Stomach (tissue), 9 donors: ENCODE results near the gene FSTL4. TPM values are rescaled to one million over a fixed set of nuclear protein-coding genes. Genes with fewer than 3 reads are reported as not detected.

Experiments used
- DNase-seq, 2 donors: peaks; one replicate each; pipeline versions ENCODE4 v3.0.0 to v3.0.0-alpha.2; 2013 to 2019
- H3K27ac ChIP-seq, 5 donors: fragments of 200-600 bp in 4 of 5; sonication (generic) in 4 of 5; one replicate each; pipeline ENCODE4 v1.5.1; 2013 to 2019; ENCODE audit warnings: mild to moderate bottlenecking in 1 of 5, moderate library complexity in 1 of 5
- H3K27me3 ChIP-seq, 3 donors: fragments of 200-600 bp; sonication (generic); one replicate each; pipeline ENCODE4 v1.5.1; 2017 to 2019; ENCODE audit warnings: mixed run types in 1 of 3
- H3K36me3 ChIP-seq, 4 donors: fragments of 200-600 bp; sonication (generic); 1 replicate in 3 of 4; 2 replicates in 1 of 4; pipeline ENCODE4 v1.5.1; 2016 to 2019
- H3K4me1 ChIP-seq, 4 donors: fragments of 200-600 bp; sonication (generic); one replicate each; pipeline ENCODE4 v1.5.1; 2016 to 2019
- H3K4me3 ChIP-seq, 4 donors: fragments of 200-600 bp; sonication (generic) in 3 of 4; one replicate each; pipeline ENCODE4 v1.5.1; 2016 to 2019; ENCODE audit warnings: mild to moderate bottlenecking in 1 of 4
- H3K9me3 ChIP-seq, 4 donors: fragments of 200-600 bp; sonication (generic); one replicate each; pipeline ENCODE4 v1.5.1; 2016 to 2019
- EP300 ChIP-seq: sonication (generic); formaldehyde crosslinking; IDR thresholded peaks from one replicate; pipeline ENCODE4 v1.6.1; 2017; ENCODE audit warnings: antibody characterized with exemption
- POLR2A ChIP-seq, 4 donors: fragments of 450-650 bp; IDR thresholded peaks; one replicate each; pipeline ENCODE4 v1.6.1; 2016; ENCODE audit warnings: antibody characterized with exemption in 4 of 4, control low read depth in 2 of 4, mild to moderate bottlenecking in 1 of 4, moderate library complexity in 1 of 4
- POLR2AphosphoS5 ChIP-seq, 3 donors: sonication (generic); formaldehyde crosslinking; IDR thresholded peaks; one replicate each; pipeline ENCODE4 v1.6.1; 2016; ENCODE audit warnings: antibody characterized with exemption in 3 of 3
- WGBS, 5 donors: extraction: QIAGEN DNeasy Blood & Tissue Kit in 3 of 5; methylation state at CpG; one replicate each; pipeline versions ENCODE4 v1.1.5 to v1.1.7; 2013 to 2018; 5-methylcytosine and 5-hydroxymethylcytosine counted together
- intact Hi-C: fragments of 100-400 bp; cut with DNase I; formaldehyde crosslinking; loops from one replicate; pipeline ENCODE4 v1.15.1; 2023; ENCODE audit warnings: low total_unique reads
- polyA plus RNA-seq, 3 donors: library from polyadenylated mRNA; stranded (reverse); fragments of 200-250 nt; gene quantifications; one replicate each; pipeline ENCODE4 v1.2.3, GENCODE V29; 2013
- total RNA-seq, 5 donors: library from RNA; depleted of rRNA; stranded (reverse); fragments of >200 nt; gene quantifications; one replicate each; pipeline versions ENCODE4 v1.1.0 to v1.2.3, GENCODE V29; 2014 to 2016
- TF ChIP-seq, protein P1 (sequence below), 7 experiments: fragments of 450-650 bp in 4 of 7; fragments of 200-600 bp in 3 of 7; sonication (generic) in 3 of 7; IDR thresholded peaks; one replicate each; pipeline ENCODE4 v1.5.1; 2016 to 2019; ENCODE audit warnings: antibody characterized with exemption in 7 of 7, control low read depth in 2 of 7, mild to moderate bottlenecking in 1 of 7
- donor health status: healthy with polysubstance abuse.
- donor health status: Bipolar disorder and iron deficiency.
- donor health status: healthy.

FSTL4 gene
- total and polyA plus RNA-seq, 8 donors: 0.37 to 0.55 TPM; not detected in 6

GRCh38 chr5:133480866-133481265, 131.5 kb downstream of the FSTL4 start:
- H3K27ac ChIP-seq: no peak overlapping the region
- peaks cover 0 to 6% (median 4%) of the 10 kb centered on the region in 4 donors for H3K4me1 ChIP-seq
- intact Hi-C loops: no loop called here
- 86 to 92% (median 90%) methylated on average over 10 of the region's 10 CpGs for WGBS, 5 donors
- peaks cover 0 to 2% (median 0%) of the 10 kb centered on the region in 3 donors for H3K27me3 ChIP-seq
- H3K4me3 ChIP-seq: no peak overlapping the region
- H3K9me3 ChIP-seq: no peaks in the 10 kb centered on the region
- TF ChIP-seq POLR2A (IDR thresholded peaks at IDR 0.05) (no peak), POLR2AphosphoS5 (IDR thresholded peaks at IDR 0.05) (no peak), EP300 (no peak)
- TF ChIP-seq, protein P1, sequence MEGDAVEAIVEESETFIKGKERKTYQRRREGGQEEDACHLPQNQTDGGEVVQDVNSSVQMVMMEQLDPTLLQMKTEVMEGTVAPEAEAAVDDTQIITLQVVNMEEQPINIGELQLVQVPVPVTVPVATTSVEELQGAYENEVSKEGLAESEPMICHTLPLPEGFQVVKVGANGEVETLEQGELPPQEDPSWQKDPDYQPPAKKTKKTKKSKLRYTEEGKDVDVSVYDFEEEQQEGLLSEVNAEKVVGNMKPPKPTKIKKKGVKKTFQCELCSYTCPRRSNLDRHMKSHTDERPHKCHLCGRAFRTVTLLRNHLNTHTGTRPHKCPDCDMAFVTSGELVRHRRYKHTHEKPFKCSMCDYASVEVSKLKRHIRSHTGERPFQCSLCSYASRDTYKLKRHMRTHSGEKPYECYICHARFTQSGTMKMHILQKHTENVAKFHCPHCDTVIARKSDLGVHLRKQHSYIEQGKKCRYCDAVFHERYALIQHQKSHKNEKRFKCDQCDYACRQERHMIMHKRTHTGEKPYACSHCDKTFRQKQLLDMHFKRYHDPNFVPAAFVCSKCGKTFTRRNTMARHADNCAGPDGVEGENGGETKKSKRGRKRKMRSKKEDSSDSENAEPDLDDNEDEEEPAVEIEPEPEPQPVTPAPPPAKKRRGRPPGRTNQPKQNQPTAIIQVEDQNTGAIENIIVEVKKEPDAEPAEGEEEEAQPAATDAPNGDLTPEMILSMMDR (IDR thresholded peaks at IDR 0.05): no peak
- no peaks in the 10 kb centered on the region for H3K36me3 ChIP-seq
- DNase-seq: no peak

DNA sequence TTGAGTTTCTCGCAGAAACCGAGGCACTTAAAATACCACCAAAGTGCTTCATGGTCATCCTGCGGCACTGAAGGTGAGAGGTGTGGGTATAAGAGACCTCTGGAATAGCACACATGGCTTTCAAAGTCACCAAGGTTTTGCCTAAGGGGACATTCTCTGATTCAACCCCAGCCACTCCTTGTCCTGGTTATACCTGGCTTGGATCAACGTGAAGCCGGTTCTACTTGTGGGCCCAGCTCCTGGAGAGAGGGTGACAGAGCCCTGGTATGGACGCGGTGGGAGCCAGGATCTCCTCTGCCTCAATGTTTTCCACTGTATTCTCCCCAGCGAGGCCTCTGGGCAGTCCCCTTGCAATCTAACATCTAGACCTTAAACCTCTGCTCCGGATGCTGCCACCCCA, 132.0 kb downstream of the FSTL4 start:
- DNase-seq: no peak
- H3K9me3 ChIP-seq: no peaks in the 10 kb centered on the region
- intact Hi-C loops: no loop called here
- peaks cover 0 to 6% (median 4%) of the 10 kb centered on the region in 4 donors for H3K4me1 ChIP-seq
- TF ChIP-seq EP300 (no peak), POLR2A (IDR thresholded peaks at IDR 0.05) (no peak), POLR2AphosphoS5 (IDR thresholded peaks at IDR 0.05) (no peak)
- TF ChIP-seq, protein P1 (IDR thresholded peaks at IDR 0.05): no peak
- WGBS, 5 donors: 75 to 83% (median 80%) methylated on average over 9 of the region's 9 CpGs
- H3K27ac ChIP-seq: no peak overlapping the region
- H3K36me3 ChIP-seq: no peaks in the 10 kb centered on the region
- H3K4me3 ChIP-seq: no peak overlapping the region
- peaks cover 0 to 5% (median 0%) of the 10 kb centered on the region in 3 donors for H3K27me3 ChIP-seq

- Histone ChIP-seq H3K36me3 (no peaks in the 10 kb centered on the region), H3K4me3 (no peak overlapping the region), H3K27me3 (peaks cover 0 to 13% (median 0%) of the 10 kb centered on the region in 3 donors), H3K27ac (no peak overlapping the region), H3K9me3 (no peaks in the 10 kb centered on the region), H3K4me1 (peaks cover 0 to 6% (median under 1%) of the 10 kb centered on the region in 4 donors)
- no peak for DNase-seq
- WGBS, 5 donors: 73 to 80% (median 78%) methylated on average over 10 of the region's 10 CpGs
- TF ChIP-seq, protein P1 (IDR thresholded peaks at IDR 0.05): no peak
- TF ChIP-seq POLR2A (IDR thresholded peaks at IDR 0.05) (no peak), POLR2AphosphoS5 (IDR thresholded peaks at IDR 0.05) (no peak), EP300 (no peak)
- intact Hi-C loops: no loop called here
These were observed 133.9 kb downstream of the FSTL4 start for GRCh38 chr5:133478199-133478985.

- H3K4me3 ChIP-seq: no peak overlapping the region
- intact Hi-C loops: no loop called here
- no peak overlapping the region for H3K27ac ChIP-seq
- no peaks in the 10 kb centered on the region for H3K9me3 ChIP-seq
- no peak for DNase-seq
- H3K27me3 ChIP-seq: peaks cover 0 to 13% (median 0%) of the 10 kb centered on the region in 3 donors
- H3K4me1 ChIP-seq: no peaks in the 10 kb centered on the region
- TF ChIP-seq POLR2A (IDR thresholded peaks at IDR 0.05) (no peak), EP300 (no peak), POLR2AphosphoS5 (IDR thresholded peaks at IDR 0.05) (no peak)
- TF ChIP-seq, protein P1 (IDR thresholded peaks at IDR 0.05): no peak
- WGBS, 5 donors: 78 to 86% (median 82%) methylated on average over 7 of the region's 7 CpGs
- no peaks in the 10 kb centered on the region for H3K36me3 ChIP-seq
These were observed 136.4 kb downstream of the FSTL4 start for GRCh38 chr5:133475986-133476385.
